Vagina (tissue), 2 donors: ENCODE measurements around the gene KIF21B.

Source experiments
- CTCF ChIP-seq, 3 experiments: fragments of 450-650 bp in 2 of 3; fragments of 200-600 bp in 1 of 3; sonication (generic) in 1 of 3; IDR thresholded peaks; one replicate each; pipeline ENCODE4 v1.5.1; 2017 to 2019; ENCODE audit warnings: antibody characterized with exemption in 3 of 3, mild to moderate bottlenecking in 2 of 3, moderate library complexity in 2 of 3
- POLR2A ChIP-seq, 2 donors: fragments of 450-650 bp; IDR thresholded peaks; one replicate each; pipeline ENCODE4 v1.6.1; 2017; ENCODE audit warnings: antibody characterized with exemption in 2 of 2, mild to moderate bottlenecking in 2 of 2, moderate library complexity in 2 of 2
- POLR2AphosphoS5 ChIP-seq, 2 donors: sonication (generic); formaldehyde crosslinking; IDR thresholded peaks; one replicate each; pipeline ENCODE4 v1.9.0; 2017; ENCODE audit warnings: antibody characterized with exemption in 2 of 2, mild to moderate bottlenecking in 2 of 2, low read depth in 1 of 2; ENCODE audit not compliant: insufficient read depth in 1 of 2

- TF ChIP-seq CTCF (IDR thresholded peaks at IDR 0.05) (no peak), POLR2A (IDR thresholded peaks at IDR 0.05) (no peak), POLR2AphosphoS5 (IDR thresholded peaks at IDR 0.05; ENCODE audit: insufficient read depth in 1 of 2, low read depth in 1 of 2) (no peak)
Measured at GRCh38 chr1:200951016-200951415, 72.5 kb downstream of the KIF21B start.
